ENCODE results near the gene LRRC7.
"Not testable (repeated sequence)": the region's sequence is repeated elsewhere in the genome, so short reads cannot be mapped to it uniquely, and the experiment has no call there.

The LRRC7 gene

GRCh38 chr1:70041317-70042045 lies 473.8 kb downstream of the LRRC7 start:
- no peak for DNase-seq

GRCh38 chr1:70042090-70042731 lies 474.5 kb downstream of the LRRC7 start:
- DNase-seq = no peak

DNA sequence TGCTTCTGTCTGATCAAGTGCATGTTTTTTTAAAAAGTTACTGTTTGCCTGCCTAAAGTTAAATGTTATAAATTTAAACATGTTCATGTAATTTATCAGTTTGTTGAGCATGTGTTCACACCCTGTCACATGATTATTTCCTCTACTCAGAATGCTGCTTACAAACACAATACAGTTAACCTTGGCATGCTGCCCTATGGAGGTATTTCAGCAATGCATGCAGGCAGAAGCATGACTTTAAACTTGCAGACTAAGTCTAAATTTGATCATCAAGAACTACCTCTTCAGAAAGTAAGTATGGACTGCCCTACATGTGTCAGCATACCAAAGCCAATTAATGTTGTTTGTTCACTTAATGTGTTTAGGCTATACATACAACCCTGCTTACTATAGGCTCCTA lies 476.1 kb downstream of the LRRC7 start:
- no peak for DNase-seq

GRCh38 chr1:70044832-70045231 lies 477.1 kb downstream of the LRRC7 start:
- DNase-seq = no peak

GRCh38 chr1:70045581-70045980 lies 477.9 kb downstream of the LRRC7 start:
- DNase-seq = not testable (repeated sequence)

- DNase-seq = no peak
Measured at GRCh38 chr1:70048336-70049094, 480.8 kb downstream of the LRRC7 start.

GRCh38 chr1:70051926-70052325 lies 484.2 kb downstream of the LRRC7 start:
- DNase-seq = no peak

DNA sequence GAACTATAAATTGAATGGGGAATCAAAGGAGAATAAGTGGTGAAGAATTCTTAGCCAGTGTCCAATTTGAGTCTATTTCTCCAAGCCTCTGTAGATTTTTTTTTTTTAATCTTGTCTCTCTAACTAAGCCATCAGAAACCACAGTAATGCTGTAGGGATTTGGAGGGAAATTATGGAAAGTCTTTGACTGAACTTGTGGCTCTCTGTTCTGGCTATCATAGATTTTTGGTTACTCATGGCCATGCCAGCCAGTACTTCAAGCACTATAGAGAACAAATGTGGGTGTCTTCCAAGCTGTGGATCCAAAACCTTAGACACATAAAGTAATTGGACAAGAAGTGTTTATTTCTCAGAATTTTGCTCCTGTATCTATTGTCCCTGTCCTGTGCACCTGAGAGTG lies 489.8 kb downstream of the LRRC7 start:
- DNase-seq = no peak

DNA sequence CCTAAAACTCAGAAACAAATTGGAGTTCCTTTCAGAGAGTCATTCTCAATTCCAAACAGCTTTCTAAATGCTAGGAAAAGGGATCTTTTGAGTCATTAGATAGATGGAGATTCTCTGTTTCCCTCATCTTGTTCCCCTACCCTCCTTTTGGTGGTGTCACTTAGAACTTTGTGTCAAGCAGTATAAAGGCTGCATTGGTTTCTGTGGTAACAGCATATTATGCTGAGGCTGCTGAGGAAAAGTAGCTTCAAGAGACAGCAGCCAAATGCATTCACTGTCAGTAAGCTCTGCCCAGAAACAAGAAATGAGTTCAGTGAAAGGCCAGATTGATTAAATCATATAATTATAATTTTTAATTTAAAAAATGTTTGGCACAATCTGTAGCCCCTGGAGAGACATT lies 493.5 kb downstream of the LRRC7 start:
- no peak for DNase-seq

GRCh38 chr1:70063861-70064260 lies 496.1 kb downstream of the LRRC7 start:
- no peak for DNase-seq

DNA sequence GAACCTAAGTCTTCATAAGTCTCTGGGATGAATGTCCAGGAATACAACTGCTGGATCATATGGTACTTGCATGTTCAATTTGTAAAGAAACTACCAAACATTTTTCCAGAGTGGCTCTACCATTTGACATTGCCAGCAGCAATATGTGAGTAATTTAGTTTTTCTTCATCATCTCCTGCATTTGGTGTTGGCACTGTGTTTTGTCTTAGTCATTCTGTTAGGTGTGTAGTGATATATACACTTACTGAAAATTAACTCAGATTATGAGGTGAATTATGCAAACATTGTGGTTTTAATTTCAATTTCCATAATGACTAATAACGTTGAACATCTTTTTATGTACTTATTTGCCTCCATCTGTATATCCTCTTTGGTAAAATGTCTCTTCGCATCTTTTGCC lies 499.0 kb downstream of the LRRC7 start:
- no peak for DNase-seq

GRCh38 chr1:70071601-70072000 lies 503.9 kb downstream of the LRRC7 start:
- no peak for DNase-seq

GRCh38 chr1:70072231-70072751 lies 504.6 kb downstream of the LRRC7 start:
- no peak for DNase-seq

- DNase-seq = no peak
Measured at GRCh38 chr1:70075761-70076160, 508.0 kb downstream of the LRRC7 start.

GRCh38 chr1:70077066-70077465 lies 509.3 kb downstream of the LRRC7 start:
- DNase-seq = no peak

- DNase-seq = no peak
Measured at GRCh38 chr1:70079546-70079945, 511.8 kb downstream of the LRRC7 start.

- no peak for DNase-seq
Measured at GRCh38 chr1:70083519-70083918, 515.8 kb downstream of the LRRC7 start.

GRCh38 chr1:70084314-70084915 lies 516.7 kb downstream of the LRRC7 start:
- DNase-seq = no peak

DNA sequence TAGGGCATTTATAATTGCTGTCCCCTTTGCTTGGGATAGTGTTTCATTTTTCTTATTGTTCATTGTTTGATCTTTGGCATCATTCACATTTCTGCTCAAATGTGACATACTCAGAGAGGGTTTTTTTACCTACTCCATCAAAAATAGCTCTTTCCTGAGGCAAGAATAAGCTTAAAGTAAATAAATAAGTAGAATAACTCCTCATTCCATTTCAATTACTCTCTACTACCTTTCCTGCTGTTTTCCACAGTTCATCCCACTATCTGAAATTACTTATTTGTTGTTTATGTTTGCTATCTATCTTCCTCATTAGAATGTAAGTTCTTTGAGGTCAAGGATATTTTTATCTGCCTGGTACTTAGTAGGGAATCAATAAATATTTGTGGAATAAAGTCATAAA lies 517.8 kb downstream of the LRRC7 start:
- DNase-seq = no peak

DNA sequence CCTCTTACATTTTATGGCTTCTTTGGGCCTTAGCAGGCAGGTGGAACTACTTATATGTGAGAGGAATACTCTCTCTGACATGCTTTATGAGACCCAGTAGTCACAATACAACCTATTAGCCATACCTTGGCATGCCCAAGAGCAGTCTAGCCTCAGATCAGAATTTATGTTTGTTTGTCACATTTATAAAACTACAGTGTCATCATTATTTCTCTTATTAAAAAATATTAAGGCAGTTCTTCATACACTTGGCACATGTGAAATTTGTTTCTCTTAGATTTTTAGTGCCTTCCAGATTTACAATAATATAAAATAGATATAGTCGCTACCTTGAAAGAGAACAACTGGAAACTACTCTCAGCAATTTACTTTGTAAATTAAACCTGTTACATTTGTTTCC lies 519.2 kb downstream of the LRRC7 start:
- DNase-seq = no peak

DNA sequence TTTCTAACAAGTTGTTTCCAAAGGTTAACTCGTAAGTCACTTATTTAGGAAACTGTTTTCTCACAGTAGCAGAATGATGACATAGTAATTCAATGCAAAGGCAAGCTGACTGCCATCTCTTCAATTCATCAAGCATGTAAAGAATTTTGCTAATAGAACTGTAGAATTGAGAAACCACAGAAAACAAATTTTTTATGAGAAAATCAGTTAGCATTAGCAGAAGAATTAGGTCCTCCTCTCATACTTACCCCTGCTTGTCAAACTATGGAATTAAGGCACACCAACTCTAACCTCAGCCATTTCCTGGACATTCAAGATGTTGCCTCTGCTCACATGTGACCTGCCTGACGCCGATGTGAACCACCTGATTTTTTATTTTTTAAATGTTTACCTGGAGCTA lies 522.4 kb downstream of the LRRC7 start:
- no peak for DNase-seq

- no peak for DNase-seq
Measured at GRCh38 chr1:70090875-70091274, 523.2 kb downstream of the LRRC7 start.

DNA sequence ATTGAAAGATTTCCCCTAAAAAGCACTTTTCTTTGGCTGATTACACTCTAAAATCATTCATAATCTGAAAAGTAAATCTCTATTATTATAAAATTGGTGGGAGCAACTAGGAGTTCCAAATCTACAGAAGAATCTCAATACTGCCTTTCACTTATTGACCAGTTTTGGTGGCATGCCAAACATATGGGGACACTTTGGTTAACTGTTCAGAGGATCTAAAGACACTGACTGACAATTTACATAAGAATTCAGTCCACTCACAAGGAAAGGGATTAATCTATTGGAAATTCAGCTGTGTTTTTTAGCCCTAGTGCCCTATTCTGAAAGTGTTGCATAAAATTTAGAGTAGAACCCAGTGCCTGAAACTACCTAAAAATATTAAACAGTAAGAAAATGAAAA lies 524.1 kb downstream of the LRRC7 start:
- DNase-seq = no peak

Measured in right kidney (tissue), 1 donor.